CD4-positive, alpha-beta memory T cell (primary cell): ENCODE results near the gene UCK2. TPM values are rescaled to one million over a fixed set of nuclear protein-coding genes. Genes with fewer than 3 reads are reported as not detected.

Experiments used
- CTCF ChIA-PET: fragments of 350-600 bp; sonication (Branson Sonifier 250); formaldehyde crosslinking; loops from one replicate; lab custom pipeline; 2021; ENCODE audit warnings: inconsistent platforms; ENCODE audit not compliant: partially characterized antibody; lab: Charles Lee
- POLR2A ChIA-PET: fragments of 350-600 bp; sonication (Branson Sonifier 250); formaldehyde crosslinking; loops from one replicate; lab custom pipeline; 2021; ENCODE audit not compliant: partially characterized antibody; lab: Charles Lee
- DNase-seq, 5 donors: peaks; one replicate each; pipeline versions ENCODE4 v3.0.0 to v3.0.0-alpha.2; 2020 to 2022; ENCODE audit warnings: mixed read lengths in 1 of 5
- H3K27ac ChIP-seq: one replicate; pipeline ENCODE4 v1.7.0; 2013; ENCODE audit warnings: low read depth, low read length
- H3K27me3 ChIP-seq: 2 replicates; pipeline ENCODE4 v1.7.0; 2013; ENCODE audit warnings: mild to moderate bottlenecking, low read length, moderate library complexity; ENCODE audit not compliant: insufficient read depth
- H3K36me3 ChIP-seq: 2 replicates; pipeline ENCODE4 v1.7.0; 2013; ENCODE audit warnings: mild to moderate bottlenecking, low read length, moderate library complexity; ENCODE audit not compliant: insufficient read depth
- H3K4me1 ChIP-seq: 2 replicates; pipeline ENCODE4 v1.7.0; 2013; ENCODE audit warnings: mild to moderate bottlenecking, low read length, moderate library complexity; ENCODE audit not compliant: insufficient read depth
- H3K4me3 ChIP-seq, 2 donors: one replicate each; pipeline ENCODE4 v1.7.0; 2013; ENCODE audit warnings: low read length in 2 of 2, mild to moderate bottlenecking in 1 of 2
- H3K9me3 ChIP-seq, 2 donors: one replicate each; pipeline ENCODE4 v1.7.0; 2013; ENCODE audit warnings: low read length in 2 of 2, control low read depth in 1 of 2; ENCODE audit not compliant: control insufficient read depth in 1 of 2
- H3K27ac Mint-ChIP-seq, 7 donors: one replicate each; pipeline ENCODE4 v1.8.0; 2020 to 2021; ENCODE audit warnings: mixed read lengths in 7 of 7, mild to moderate bottlenecking in 6 of 7, inconsistent platforms in 3 of 7, moderate library complexity in 3 of 7
- H3K27me3 Mint-ChIP-seq, 2 donors: one replicate each; pipeline ENCODE4 v1.8.0; 2020 to 2021; ENCODE audit warnings: mixed read lengths in 2 of 2
- H3K36me3 Mint-ChIP-seq, 2 donors: one replicate each; pipeline ENCODE4 v1.8.0; 2020 to 2021; ENCODE audit warnings: mixed read lengths in 2 of 2, inconsistent platforms in 1 of 2, mild to moderate bottlenecking in 1 of 2
- H3K4me1 Mint-ChIP-seq, 4 donors: one replicate each; pipeline ENCODE4 v1.8.0; 2020 to 2021; ENCODE audit warnings: mixed read lengths in 4 of 4, mild to moderate bottlenecking in 1 of 4
- H3K4me3 Mint-ChIP-seq, 8 donors: one replicate each; pipeline ENCODE4 v1.8.0; 2020 to 2021; ENCODE audit warnings: mixed read lengths in 8 of 8, mild to moderate bottlenecking in 7 of 8, moderate library complexity in 6 of 8, inconsistent platforms in 3 of 8
- H3K9me3 Mint-ChIP-seq, 8 donors: one replicate each; pipeline ENCODE4 v1.8.0; 2020 to 2021; ENCODE audit warnings: mixed read lengths in 8 of 8, mild to moderate bottlenecking in 5 of 8, inconsistent platforms in 3 of 8, moderate library complexity in 1 of 8
- intact Hi-C: fragments of 100-400 bp; cut with micrococcal nuclease; formaldehyde crosslinking; loops from one replicate; pipeline ENCODE4 v1.15.1; 2023
- polyA plus RNA-seq, 2 donors: library from polyadenylated mRNA; unstranded; fragments of 300-500 nt; fragmentation: Illumina TruSeq; gene quantifications; one replicate each; pipeline ENCODE4 v1.2.3, GENCODE V29; 2021
- total RNA-seq, 2 experiments: library from RNA; stranded (reverse); gene quantifications; one replicate each; pipeline ENCODE4 v1.2.3, GENCODE V29; 2021

The UCK2 gene
- total and polyA plus RNA-seq, 4 experiments from 2014 or later, result 2.1 to 5.6 (median 4.1) TPM

DNA sequence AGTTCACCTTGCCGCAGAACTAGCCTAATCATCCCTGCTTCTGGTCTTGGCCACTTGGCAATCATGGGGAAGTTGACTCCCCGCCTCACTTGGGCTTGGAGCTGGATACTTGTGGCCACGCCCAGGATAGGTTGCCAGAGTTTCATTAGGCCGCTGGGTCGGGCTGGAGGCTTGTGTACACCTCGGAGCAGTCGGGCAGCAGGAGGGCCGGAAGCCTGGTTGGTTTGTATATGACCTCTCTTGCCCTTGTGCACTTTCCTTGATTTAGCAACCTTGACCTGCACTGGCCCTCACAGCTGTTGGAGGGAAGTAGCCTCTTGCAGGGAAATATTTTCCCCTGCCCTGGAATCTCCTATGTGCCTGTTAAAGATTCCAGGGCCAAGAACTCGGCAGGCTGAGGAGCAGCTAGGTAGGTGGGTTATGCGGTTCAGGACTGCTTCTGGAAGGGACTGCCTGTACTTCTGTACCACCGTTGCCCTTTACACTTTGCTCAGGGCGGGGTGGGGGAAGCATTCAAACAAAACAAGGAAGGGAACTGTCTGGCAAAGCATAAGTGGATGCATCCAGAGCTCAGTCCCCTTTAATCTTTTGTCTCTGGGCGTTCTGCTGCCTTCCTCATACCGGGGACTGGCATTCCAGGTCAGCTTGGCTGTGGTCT lies 83.5 kb downstream of the UCK2 start:
- Mint-ChIP-seq H3K9me3 (no peaks in the 10 kb centered on the region), H3K27ac (peak overlapping the region in 1 of 7 donors; percentile 13), H3K36me3 (no peaks in the 10 kb centered on the region), H3K4me1 (peaks cover 0 to 4% (median 3%) of the 10 kb centered on the region in 4 donors), H3K4me3 (no peak overlapping the region), H3K27me3 (no peaks in the 10 kb centered on the region)
- no peaks in the 10 kb centered on the region for H3K4me1 ChIP-seq
- ChIA-PET CTCF (interaction anchor here (14.5 to 19.5 kb wide), 2 partner anchors 14 to 309 kb away, joined by 123 to 321 read pairs; no protein-coding TSS in a partner anchor), POLR2A (interaction anchor here (1.3 kb wide), 1 partner anchor 518 kb away, joined by 3 read pairs; no protein-coding TSS in a partner anchor)
- DNase-seq, result no peak
- no peaks in the 10 kb centered on the region for H3K27me3 ChIP-seq
- H3K4me3 ChIP-seq, result no peak overlapping the region
- no peaks in the 10 kb centered on the region for H3K36me3 ChIP-seq
- no peaks in the 10 kb centered on the region for H3K9me3 ChIP-seq
- intact Hi-C loops, result loop anchor here (5.0 kb wide), 1 partner anchor 144 kb away; the partner anchor contains the start of gene TMCO1
- H3K27ac ChIP-seq, result no peak overlapping the region

DNA sequence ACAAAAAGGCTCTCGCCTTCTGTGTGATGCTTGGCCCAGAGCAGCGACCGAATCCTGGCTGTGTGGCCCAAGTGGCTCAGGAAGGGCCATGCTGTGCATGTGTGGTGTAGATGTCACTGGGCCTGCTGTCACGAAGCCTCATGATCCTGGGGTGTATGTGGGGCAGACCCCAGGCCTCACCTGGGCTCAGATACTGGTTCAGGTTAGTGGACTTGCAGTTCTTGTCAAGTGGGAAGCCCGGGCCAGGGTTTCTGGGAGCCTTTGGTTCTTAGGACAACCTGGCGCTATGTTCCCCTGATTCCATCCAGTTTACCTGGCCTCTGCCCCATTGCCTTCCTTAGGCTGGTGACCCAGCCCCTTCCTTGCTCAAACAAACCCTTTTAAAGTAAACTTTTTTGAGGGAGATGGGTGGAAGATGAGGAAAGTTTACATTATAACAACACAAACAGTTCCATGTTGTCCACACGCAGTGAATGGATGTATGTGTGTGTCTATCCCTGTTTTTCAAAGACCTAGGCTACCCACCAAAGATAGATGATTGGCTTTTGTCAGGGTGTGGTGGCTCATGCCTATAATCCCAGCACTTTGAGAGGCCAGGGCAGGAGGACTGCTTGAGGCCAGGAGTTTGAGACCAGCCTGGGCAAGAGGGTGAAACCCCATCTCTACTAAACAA lies 84.3 kb downstream of the UCK2 start:
- intact Hi-C loops, result loop anchor here (5.0 kb wide), 1 partner anchor 144 kb away; the partner anchor contains the start of gene TMCO1
- H3K36me3 ChIP-seq, result no peaks in the 10 kb centered on the region
- H3K36me3 Mint-ChIP-seq, result no peaks in the 10 kb centered on the region
- no peak overlapping the region for H3K4me3 Mint-ChIP-seq
- H3K9me3 Mint-ChIP-seq, result no peaks in the 10 kb centered on the region
- POLR2A ChIA-PET, result interaction anchor here (1.3 kb wide), 1 partner anchor 519 kb away, joined by 3 read pairs; no protein-coding TSS in a partner anchor
- H3K4me1 Mint-ChIP-seq, result peaks cover 0 to 4% (median 3%) of the 10 kb centered on the region in 4 donors
- no peak for DNase-seq
- CTCF ChIA-PET, result interaction anchor here (0.7 to 19.5 kb wide), 3 partner anchors 13 to 1591 kb away, joined by 3 to 321 read pairs (median 123); no protein-coding TSS in a partner anchor
- no peaks in the 10 kb centered on the region for H3K27me3 ChIP-seq
- no peaks in the 10 kb centered on the region for H3K9me3 ChIP-seq
- no peaks in the 10 kb centered on the region for H3K27me3 Mint-ChIP-seq
- no peaks in the 10 kb centered on the region for H3K4me1 ChIP-seq
- H3K27ac Mint-ChIP-seq, result peak overlapping the region in 1 of 7 donors; percentile 59
- H3K4me3 ChIP-seq, result no peak overlapping the region
- no peak overlapping the region for H3K27ac ChIP-seq

DNA sequence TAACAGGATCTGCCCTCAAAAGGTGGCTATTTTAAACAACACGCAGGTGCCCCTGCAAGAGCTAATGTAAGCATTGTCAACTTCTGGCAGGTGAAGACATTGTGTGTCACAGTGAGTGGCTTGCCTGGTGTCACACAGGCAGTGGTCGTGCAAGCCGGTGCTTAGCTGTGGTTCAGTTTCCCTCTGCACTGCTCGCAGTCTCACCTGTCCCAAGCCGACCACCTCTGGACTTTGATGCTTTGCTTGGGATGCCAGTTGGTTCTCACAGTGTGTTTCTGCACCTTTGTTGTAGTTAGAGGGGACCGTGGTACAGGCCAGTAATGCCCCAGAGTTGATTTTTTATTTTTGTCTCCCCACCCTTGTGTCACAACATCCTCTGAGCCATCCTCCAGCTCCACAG lies 85.2 kb downstream of the UCK2 start:
- Mint-ChIP-seq H3K27me3 (no peaks in the 10 kb centered on the region), H3K4me1 (peaks cover 0 to 4% (median 3%) of the 10 kb centered on the region in 4 donors), H3K9me3 (no peaks in the 10 kb centered on the region), H3K27ac (no peak overlapping the region), H3K36me3 (no peaks in the 10 kb centered on the region), H3K4me3 (no peak overlapping the region)
- no peaks in the 10 kb centered on the region for H3K36me3 ChIP-seq
- intact Hi-C loops, result loop anchor here (5.0 kb wide), 1 partner anchor 145 kb away; the partner anchor contains the start of gene TMCO1
- DNase-seq, result no peak
- ChIA-PET CTCF (interaction anchor here (0.8 to 19.5 kb wide), 5 partner anchors 12 to 545 kb away, joined by 6 to 321 read pairs (median 35); partner anchors contain the start of gene TMCO1), POLR2A (no interaction called here)
- H3K27me3 ChIP-seq, result no peaks in the 10 kb centered on the region
- H3K9me3 ChIP-seq, result no peaks in the 10 kb centered on the region
- H3K27ac ChIP-seq, result no peak overlapping the region
- no peak overlapping the region for H3K4me3 ChIP-seq
- H3K4me1 ChIP-seq, result no peaks in the 10 kb centered on the region

DNA sequence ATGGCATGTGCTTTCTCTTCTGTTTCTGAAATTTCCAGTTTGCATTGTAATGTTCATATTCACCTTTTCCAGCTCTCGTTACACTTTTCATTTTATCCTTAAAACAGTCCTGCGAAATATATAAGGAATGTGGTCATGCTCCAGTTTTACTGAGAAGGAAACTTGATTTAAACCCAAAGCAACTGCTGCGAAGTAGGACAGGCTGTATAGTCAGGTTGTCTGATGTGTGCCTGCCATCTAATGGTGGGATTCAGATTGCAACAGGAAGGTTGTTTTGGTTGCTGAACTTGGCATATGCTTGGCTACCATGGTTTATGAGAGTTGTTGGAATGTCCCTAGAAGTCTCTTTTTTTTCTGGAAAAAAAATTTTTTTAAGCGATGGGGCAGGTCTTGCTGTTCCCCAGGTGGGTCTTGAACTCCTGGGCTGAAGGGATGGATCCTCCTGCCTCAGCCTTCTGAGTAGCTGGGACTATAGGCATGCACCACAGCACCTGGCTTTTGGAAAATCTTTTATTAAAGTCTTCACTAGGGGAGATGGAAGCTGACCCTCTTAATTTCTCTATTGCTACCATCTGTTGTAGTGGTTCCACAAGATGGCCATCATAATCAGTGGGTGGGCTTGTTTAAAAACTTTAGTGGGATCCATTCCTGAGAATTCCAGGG lies 86.9 kb downstream of the UCK2 start:
- Mint-ChIP-seq H3K4me1 (peaks cover 0 to 4% (median 3%) of the 10 kb centered on the region in 4 donors), H3K9me3 (no peaks in the 10 kb centered on the region), H3K27ac (peak overlapping the region in 1 of 7 donors; percentile 31), H3K27me3 (no peaks in the 10 kb centered on the region), H3K36me3 (no peaks in the 10 kb centered on the region), H3K4me3 (no peak overlapping the region)
- ChIA-PET CTCF (interaction anchor here (0.7 to 19.5 kb wide), 27 partner anchors 9 to 576 kb away, joined by 3 to 321 read pairs (median 4); partner anchors contain the start of genes ALDH9A1 and TMCO1), POLR2A (interaction anchor here (0.8 to 2.4 kb wide), 2 partner anchors 312 to 316 kb away, joined by 4 to 7 read pairs; no protein-coding TSS in a partner anchor)
- intact Hi-C loops, result loop anchor here (1.0 to 5.0 kb wide), 5 partner anchors 147 to 521 kb away; partner anchors contain the start of genes ALDH9A1 and TMCO1
- H3K4me1 ChIP-seq, result no peaks in the 10 kb centered on the region
- H3K4me3 ChIP-seq, result no peak overlapping the region
- H3K9me3 ChIP-seq, result no peaks in the 10 kb centered on the region
- no peak overlapping the region for H3K27ac ChIP-seq
- DNase-seq, result peak; percentile 61 to 71 (median 67)
- H3K36me3 ChIP-seq, result no peaks in the 10 kb centered on the region
- H3K27me3 ChIP-seq, result no peaks in the 10 kb centered on the region

DNA sequence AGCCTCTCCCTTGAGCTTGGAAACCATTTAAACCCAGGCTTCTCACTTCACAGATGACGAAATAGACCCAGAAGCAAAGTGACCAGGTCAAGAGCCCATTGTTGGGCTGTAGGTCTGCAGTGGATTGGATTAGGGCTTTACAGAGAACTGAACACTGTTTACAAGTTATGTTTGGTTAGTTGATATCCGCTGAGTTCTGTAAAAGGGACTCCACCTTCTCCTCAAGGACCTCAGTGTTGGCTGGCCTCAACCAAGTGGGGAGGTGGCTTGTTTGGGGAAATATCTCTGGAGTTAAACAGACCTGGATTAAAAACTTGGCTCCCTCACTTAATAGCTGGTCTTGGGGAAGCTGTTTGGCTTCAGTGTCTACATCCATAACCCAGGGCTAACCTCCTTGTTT lies 88.1 kb downstream of the UCK2 start:
- Histone ChIP-seq H3K4me1 (no peaks in the 10 kb centered on the region), H3K27me3 (no peaks in the 10 kb centered on the region), H3K36me3 (no peaks in the 10 kb centered on the region), H3K9me3 (no peaks in the 10 kb centered on the region), H3K4me3 (no peak overlapping the region), H3K27ac (no peak overlapping the region)
- H3K9me3 Mint-ChIP-seq, result no peaks in the 10 kb centered on the region
- H3K36me3 Mint-ChIP-seq, result no peaks in the 10 kb centered on the region
- CTCF ChIA-PET, result interaction anchor here (0.8 to 19.5 kb wide), 10 partner anchors 9 to 523 kb away, joined by 3 to 321 read pairs (median 5); partner anchors contain the start of gene ALDH9A1
- intact Hi-C loops, result no loop called here
- no peak for DNase-seq
- H3K4me3 Mint-ChIP-seq, result no peak overlapping the region
- H3K27ac Mint-ChIP-seq, result no peak overlapping the region
- peaks cover 0 to 4% (median 3%) of the 10 kb centered on the region in 4 donors for H3K4me1 Mint-ChIP-seq
- POLR2A ChIA-PET, result interaction anchor here (2.4 kb wide), 1 partner anchor 314 kb away, joined by 7 read pairs; no protein-coding TSS in a partner anchor
- no peaks in the 10 kb centered on the region for H3K27me3 Mint-ChIP-seq

DNA sequence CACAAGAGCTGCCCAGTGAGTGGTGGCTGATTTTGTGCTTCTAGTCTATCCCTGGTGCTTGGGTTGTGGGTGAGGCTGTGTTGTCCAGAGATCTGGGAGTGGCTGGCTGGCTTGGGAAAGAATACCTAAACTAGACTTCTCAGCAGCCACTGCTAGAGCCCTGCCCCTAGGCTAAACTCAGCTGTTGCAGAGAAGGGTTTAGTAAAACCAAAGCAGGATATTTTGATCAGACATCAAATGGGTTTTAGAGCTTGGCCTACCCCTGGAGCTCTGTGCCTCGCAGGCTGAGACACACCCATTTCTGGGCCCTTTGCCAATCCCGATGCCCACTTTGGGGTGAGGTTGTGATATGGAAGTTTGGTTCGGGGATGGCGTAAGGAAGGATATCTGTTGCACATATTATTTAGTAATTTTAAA lies 88.5 kb downstream of the UCK2 start:
- H3K27me3 ChIP-seq, result no peaks in the 10 kb centered on the region
- no peak overlapping the region for H3K4me3 ChIP-seq
- no peaks in the 10 kb centered on the region for H3K36me3 ChIP-seq
- H3K27ac ChIP-seq, result no peak overlapping the region
- Mint-ChIP-seq H3K27ac (no peak overlapping the region), H3K4me3 (no peak overlapping the region), H3K27me3 (no peaks in the 10 kb centered on the region), H3K36me3 (no peaks in the 10 kb centered on the region), H3K9me3 (no peaks in the 10 kb centered on the region), H3K4me1 (peaks cover 0 to 4% (median 3%) of the 10 kb centered on the region in 4 donors)
- no peaks in the 10 kb centered on the region for H3K9me3 ChIP-seq
- H3K4me1 ChIP-seq, result no peaks in the 10 kb centered on the region
- no peak for DNase-seq
- ChIA-PET POLR2A (interaction anchor here (2.4 kb wide), 1 partner anchor 314 kb away, joined by 7 read pairs; no protein-coding TSS in a partner anchor), CTCF (interaction anchor here (1.1 to 19.5 kb wide), 6 partner anchors 9 to 523 kb away, joined by 3 to 321 read pairs (median 25); partner anchors contain the start of gene ALDH9A1)
- intact Hi-C loops, result no loop called here
